ENCODE data around the gene TRPT1.
"Not testable (repeated sequence)": the region's sequence is repeated elsewhere in the genome, so short reads cannot be mapped to it uniquely, and the experiment has no call there.

TRPT1 gene

DNA sequence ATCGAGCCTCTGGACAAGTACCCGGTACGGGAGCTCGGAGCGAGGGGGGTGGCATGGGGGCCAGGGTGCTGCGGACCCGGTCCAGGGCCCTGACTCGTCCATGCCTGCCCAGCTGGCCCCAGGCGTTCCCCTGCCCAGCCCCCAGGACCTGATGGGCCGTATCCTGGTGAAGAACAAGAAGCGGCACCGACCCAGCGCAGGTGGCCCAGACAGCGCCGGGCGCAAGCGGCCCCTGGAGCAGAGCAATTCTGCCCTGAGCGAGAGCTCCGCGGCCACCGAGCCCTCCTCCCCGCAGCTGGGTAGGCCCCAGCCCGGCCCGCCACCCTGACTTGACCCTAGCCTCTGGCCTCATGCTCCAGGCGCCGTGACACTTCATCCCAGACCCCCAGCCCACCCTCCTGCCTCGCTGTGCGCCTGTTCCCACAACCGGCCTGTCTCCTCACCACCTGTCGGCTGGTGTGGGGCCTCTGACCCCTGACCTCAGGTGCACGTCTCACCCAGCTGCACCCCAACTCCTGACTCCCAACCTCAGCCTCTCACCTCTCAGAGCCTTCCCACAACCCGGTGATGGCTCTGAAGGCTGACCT lies 33.1 kb upstream of the TRPT1 start:
- DNase-seq (ENCODE audit: low read depth in 2 of 2): no peak

DNA sequence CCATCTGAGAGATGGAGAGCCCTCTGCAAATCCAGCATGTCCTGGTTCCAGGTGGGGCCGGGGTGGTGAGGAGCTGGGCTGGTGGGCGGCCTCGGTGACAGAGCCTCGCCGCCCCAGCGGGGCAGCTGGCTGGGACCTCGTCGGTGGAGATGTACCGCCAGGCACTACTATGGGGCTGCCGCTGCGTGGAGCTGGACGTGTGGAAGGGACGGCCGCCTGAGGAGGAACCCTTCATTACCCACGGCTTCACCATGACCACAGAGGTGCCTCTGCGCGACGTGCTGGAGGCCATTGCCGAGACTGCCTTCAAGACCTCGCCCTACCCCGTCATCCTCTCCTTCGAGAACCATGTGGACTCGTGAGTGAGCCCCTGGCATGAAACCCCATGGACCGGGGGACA lies 32.4 kb upstream of the TRPT1 start:
- DNase-seq (ENCODE audit: low read depth in 2 of 2): no peak

DNA sequence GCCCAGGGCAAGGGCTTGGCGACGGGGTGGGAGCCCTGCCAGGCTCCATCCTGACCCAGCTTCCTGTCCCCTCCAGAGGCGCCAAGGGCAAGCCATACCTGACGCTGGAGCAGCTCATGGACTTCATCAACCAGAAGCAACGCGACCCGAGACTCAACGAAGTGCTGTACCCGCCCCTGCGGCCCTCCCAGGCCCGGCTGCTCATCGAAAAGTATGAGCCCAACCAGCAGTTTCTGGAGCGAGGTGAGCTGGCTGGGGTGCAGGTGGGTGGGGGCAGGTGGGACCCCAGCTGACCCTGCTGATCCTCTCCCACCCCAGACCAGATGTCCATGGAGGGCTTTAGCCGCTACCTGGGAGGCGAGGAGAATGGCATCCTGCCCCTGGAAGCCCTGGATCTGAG lies 30.3 kb upstream of the TRPT1 start:
- no peak for DNase-seq (ENCODE audit: low read depth in 2 of 2)

DNA sequence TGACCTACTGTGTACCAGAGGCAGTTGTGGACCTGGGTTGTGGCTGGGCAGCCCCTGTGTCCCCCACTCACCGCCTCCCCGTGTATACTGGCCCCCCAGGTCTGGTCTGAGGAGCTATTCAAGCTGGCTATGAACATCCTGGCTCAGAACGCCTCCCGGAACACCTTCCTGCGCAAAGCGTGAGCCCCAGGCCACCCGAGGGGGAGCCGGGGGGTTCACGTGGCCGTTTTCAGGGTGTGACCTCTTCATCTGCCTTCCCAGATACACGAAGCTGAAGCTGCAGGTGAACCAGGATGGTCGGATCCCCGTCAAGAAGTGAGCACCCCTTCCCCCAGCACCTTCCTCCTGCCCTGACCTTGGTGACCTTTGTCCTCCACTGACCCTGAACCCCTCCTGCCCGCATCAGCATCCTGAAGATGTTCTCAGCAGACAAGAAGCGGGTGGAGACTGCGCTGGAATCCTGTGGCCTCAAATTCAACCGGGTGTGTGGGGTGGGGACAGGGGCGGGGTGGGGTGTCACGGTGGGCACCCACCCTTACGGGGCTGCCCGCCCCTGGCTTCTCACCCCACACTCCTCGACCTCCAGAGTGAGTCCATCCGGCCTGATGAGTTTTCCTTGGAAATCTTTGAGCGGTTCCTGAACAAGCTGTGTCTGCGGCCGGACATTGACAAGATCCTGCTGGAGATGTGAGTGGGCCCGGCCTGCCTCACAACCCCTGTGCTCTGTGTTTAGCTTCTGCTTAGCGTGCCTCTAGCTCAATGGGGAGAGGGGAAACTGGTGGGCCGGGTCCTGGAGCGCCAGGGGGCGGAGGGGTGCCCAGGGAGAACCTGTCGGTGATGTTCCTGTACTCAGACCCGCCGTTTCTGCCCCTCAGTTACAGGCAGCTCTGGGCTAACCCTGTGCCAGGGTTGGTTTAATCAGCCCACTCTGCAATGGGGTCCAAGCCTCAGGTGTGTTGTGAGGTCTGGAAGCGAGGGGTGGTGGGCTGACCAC lies 29.4 kb upstream of the TRPT1 start:
- no peak for DNase-seq (ENCODE audit: low read depth in 2 of 2)

DNA sequence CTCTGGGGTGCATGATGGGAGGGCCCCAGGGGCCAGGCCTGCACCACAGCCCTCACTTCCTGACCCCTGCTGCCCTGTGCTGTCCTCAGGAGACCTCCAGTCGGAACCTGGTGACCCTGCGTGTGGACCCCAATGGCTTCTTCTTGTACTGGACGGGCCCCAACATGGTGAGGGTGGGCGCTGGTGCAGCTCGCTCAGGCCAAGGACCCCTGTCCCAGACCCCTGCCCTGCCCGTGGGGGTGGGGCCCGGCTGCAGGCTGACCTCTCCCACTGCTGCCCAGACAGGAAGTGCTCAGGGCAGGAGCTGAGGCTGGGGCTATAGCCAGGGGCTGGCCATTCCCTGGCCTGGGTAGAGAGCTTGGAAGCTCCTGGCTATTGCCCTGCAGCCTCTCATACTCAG lies 28.3 kb upstream of the TRPT1 start:
- no peak for DNase-seq (ENCODE audit: low read depth in 2 of 2)

DNA sequence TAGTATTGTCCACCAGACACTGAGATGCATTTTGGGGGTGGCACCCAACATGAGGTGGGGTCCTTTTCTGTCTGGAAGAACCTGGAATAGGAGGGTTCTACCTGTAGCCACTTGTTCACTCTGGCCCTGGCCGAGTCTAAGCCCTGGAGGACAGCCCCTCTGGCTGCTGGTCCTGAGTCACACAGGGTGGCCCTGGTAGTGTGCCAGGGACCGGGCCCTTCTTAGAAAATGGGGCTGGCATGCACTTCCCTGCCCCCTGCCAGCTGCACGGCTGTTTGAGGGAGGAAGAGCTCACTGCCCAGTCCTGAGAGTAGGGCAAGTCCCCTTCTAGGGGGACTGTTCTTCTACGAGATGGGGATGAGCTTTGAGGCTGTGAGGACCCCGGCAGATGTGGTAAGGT lies 27.5 kb upstream of the TRPT1 start:
- no peak for DNase-seq (ENCODE audit: low read depth in 2 of 2)

DNA sequence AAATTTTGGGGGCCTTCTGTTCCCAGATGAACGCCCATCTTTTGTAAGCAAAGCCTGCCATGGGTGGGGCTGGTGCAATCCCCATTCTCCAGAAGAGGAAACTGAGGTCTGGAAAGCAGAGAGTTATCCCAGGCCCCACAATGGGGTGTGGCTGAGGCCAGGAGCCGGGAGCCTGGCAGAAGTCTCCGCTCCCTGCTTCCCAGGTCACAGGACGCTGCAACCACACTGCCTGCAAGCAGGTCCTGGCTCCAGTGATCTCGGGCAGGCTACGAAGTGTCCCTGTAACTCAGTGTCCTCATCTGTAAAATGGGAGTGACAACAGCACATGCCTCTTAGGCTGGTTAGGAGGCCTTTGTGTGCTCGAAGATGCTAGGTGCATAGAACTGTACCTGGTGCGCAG lies 27.1 kb upstream of the TRPT1 start:
- no peak for DNase-seq (ENCODE audit: low read depth in 2 of 2)

DNA sequence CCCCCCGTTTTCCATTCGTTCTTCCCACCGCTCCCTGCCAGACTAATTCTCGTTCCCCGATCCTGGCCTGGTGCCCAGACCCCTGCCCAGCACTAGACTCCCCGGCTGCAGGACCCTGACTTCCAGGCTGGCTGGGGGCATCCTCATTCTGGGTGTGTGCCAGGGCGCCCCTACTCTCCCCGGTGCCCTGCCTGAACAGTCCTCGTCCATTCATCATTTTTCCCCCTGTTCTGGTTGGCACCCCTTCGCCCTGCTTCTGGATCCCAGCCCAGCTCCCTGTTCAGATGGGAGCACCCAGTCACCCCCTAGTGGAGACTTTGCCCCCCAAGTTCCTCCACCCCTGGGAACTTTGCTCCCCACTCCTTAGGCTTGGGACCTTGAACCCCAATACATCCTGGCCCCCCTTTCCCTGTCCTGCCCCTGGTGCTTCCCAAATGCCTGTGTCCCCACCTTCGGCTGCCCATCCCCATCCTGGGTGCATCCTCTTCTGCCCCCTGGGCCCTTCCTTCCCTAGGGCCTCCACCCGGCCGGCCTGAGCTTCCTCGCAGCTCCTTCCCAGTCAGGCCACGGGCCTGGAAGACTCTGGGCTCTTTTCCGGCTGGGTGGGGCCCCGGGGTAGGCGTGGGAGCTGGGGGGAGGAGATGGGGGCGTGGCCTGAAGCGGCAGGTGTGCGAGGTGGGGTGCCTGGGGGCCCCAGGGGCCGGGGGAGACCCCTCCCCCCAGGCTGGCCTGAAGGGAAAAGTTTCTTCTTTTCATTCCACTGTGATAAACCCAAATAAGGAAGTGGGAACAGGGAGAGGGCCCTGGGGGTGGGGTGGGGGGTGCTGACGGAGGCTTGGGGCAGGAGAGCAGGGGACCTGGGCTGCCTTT lies 26.3 kb upstream of the TRPT1 start:
- DNase-seq (ENCODE audit: low read depth in 2 of 2): no peak

DNA sequence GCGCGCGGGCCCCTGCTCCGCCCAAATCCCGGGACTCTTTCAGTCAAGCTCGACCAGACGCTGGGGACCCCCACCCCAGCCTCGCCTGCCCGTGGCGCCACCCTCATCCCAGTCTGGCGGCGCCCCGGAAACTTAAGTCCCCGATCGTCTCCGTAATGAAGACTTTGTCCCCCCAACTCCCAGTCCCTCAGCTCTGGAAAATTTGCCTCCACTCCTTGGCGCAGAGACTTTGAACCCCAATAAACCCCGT lies 25.7 kb upstream of the TRPT1 start:
- no peak for DNase-seq (ENCODE audit: low read depth in 2 of 2)

DNA sequence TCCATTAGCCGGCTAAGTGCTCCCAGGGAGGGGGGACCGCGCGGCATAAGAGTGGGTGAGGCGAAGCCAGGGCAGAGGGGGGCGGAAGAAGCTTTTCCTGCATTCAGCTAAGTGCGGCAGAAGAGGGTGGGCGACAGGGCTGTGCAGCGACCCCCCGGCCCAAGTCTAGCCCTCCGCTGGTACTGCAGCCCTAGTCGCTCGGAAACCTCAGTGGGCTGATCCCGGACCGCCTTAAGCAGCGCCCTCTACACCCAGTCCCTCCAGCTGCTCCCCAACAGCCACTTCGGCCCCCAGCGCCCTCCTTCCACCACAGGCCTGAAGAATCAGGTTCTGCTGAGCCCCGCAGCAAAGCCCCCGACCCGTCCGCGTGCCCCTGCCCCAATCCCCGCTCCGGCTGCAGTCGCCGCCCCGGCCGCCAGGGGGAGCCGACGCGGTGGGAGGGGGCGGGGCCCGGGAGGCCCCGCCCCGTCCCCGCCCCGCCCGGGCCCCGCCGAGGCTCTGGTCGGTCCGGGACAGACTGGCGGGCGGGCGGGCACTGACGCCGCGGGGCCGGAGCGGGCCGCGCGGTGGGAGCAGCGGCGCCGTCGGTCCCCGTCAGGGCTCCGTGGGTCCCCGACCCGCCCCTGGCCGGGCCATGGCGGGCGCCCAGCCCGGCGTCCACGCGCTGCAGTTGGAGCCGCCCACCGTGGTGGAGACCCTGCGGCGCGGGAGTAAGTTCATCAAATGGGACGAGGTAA lies 25.2 kb upstream of the TRPT1 start, which contains the start of gene PLCB3:
TSS of gene PLCB3 (plus strand) at position 515 of the 737 bp plus-strand sequence. CDS start at position 635, 120 bp downstream.
- no peak for DNase-seq (ENCODE audit: low read depth in 2 of 2)

DNA sequence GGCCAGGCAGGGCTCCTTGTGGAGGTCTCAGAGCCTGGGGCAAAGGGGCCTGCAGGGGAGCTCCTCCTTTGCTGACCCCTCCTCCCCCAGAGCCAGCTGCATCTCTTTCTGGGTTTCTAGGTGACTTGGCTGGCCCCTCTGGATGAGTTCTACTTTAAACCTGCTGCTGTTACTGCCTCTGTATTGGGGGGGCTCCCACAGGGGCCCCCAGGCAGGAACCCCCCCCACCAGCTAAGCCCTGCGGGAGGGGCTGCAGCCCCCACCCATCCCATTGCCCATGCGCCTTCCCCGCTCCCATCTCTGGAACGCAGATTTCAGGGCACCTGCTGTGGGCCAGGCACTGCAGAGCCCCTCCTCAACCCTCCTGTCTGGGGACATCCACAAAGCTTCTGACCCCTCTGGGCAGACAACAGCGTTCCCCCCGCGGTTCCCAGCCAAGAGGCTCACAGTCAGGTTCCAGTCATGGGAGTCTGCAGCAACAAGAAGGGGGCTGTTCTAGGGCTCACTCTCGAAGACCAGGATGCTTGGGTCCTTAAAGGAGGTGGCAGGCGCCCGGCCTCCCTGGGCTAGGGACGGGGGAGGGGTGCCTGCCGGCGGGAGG lies 24.5 kb upstream of the TRPT1 start:
- DNase-seq (ENCODE audit: low read depth in 2 of 2): no peak

DNA sequence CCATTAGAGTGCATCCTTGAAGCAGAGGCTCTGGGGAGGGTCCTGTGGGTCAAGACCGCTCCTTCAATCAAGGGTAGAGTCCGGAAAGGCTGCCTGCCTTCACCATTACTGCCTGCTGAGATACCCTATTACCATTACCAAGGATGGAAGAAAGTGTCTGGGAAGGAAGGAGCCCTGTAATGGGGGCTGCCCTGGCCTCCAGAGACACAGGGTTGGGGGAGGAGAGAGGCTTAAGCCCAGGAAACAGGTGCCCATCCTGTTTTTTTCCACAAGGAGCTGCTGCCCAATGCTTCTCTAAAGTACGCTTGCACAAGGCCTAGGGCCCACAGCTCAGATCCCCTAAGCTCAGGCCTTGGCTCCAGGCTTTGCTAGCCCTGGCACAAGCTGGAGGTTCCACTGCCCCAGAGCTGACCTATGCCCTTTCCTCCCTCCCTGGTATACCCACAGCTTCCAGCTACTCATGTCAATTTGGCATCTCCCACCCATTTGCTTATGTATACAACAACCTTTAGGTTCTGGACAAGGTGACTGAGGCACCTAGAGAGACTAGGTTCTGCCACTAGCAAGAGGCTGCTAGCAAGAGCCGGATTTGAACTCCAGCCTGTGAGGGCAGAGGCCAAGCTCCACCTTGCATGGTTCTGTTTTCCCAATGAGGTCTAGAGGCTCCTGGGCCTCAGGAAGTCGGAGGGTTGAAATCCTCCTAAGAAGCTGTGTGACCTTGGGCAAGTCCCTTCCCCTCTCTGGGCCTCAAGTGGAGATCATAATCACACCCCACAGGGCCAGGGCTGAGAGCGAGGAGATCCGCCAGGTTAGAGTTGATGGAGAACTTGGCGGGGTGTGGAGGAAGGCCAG lies 23.8 kb upstream of the TRPT1 start:
- no peak for DNase-seq (ENCODE audit: low read depth in 2 of 2)

DNA sequence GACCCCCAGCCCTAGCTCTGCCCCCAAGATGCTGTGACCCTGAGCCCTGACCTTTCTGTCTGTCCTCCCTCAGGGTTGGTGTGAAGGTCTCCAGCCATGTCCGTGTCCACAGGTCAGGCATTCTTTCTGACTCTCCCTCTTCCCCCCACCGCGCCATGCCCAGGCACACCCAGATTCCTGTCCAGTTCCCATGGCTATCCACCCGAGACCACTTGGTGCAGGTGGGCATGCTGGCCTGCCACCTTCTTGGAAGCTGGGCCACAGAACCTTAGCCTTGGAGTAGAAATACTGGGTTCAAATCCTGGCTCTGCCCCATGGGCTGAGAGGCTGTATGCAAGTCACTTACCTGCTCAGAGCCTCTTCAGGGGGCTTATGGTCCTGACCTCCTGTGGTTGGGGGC lies 23.1 kb upstream of the TRPT1 start:
- DNase-seq (ENCODE audit: low read depth in 2 of 2): no peak

DNA sequence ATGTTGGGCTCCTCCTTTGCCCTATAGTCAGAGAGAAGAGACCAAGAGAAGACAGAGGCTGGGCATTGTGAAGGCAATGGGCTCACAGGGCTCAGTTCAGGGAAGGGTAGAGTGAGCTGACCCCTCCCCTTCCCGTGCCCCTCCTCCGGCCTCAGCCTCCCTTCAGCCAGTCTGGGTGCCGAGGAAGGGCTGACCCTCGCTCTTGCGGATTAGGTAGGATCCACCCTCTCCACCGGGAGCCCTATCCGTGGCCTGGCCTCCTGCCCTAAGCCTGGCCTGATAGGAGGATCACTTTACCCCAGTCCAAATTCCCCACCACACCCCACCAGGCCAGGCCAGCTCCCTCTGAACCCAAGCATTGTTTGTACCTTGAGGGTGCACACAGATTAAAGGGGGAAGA lies 22.6 kb upstream of the TRPT1 start:
- no peak for DNase-seq (ENCODE audit: low read depth in 2 of 2)

DNA sequence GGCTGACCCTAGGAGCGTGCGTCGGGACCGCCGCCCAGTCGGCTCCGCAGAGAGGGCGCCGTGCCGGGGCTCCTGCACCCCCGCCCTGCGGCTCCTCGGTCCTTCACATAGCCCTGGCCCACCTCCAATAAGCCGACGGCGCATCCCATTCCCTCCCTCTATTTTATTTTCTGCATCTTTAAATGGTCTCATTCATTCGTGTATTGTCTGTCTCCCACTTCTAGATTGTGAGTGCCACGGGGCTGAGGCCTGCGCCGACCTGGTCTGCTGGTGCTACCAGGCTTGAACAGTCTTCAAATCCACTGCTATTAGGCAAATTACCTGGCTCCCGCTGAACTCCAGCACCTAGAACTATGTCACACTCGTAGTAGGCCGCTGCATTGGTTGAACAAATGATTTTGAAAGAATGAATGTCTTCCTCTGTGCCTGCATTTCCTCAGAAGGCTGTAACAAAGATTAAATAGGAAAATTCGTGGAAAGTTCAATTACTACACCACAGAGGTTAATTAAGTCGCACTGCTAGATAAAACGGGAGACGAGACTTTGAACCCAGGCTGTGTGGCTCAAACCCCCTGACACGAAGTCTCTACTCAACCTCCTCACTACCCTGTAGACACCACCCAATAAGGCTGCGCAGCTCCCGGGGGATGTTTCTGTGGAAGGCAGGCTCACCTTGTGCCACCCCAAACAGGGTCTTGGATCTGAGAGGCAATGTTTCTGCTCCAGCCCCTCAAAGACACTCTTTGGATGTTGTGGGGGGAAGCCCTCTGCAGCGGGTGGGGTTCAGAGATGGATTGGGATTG lies 21.9 kb upstream of the TRPT1 start:
- DNase-seq (ENCODE audit: low read depth in 2 of 2): no peak

DNA sequence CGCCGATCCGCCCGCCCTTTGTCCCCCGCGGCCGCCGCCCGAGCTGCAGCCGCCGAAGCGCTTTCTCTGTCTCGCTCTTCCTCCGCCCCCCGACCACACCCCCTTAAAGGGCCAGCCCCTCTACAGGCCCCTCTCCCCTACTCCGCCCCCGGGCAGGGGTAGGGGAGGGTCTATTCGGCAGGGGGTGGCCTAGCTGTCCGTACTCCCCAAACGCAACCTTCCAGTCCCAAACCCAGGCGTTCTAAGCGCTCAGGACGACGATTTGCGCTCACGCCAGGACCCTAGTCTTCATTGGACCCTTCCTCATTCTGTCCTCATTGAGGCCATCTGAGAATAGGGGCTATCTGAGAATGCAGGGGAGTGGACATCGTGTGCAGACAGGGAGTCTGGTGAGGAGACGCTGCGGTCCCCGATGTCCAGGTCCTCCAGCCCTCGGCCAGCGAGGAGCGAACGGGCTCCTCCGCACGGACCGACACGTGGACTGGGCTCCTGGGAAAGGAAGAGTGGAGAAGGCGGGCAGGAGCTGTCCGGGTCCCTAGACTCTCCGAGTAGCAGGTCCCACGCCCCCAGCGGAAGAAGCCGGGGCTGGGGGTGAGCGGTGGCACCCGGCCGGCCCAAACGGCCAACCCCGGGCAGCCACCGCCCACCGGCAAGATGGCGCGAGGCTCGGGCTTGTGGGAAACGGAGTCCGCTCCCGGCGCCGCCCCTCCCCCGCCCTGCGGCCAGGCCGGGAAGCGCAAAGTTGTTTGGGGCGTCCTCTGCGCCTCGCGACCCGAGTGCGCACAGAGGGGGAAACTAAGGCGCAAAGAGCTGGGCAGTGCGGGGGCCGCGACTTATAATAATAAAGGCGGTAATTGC lies 21.1 kb upstream of the TRPT1 start, which contains the start of gene PPP1R14B:
TSS of gene PPP1R14B (minus strand) at position 73 of the 858 bp plus-strand sequence. CDS start 270 bp downstream, outside the sequence.
- peak; percentile 59 to 66 for DNase-seq (ENCODE audit: low read depth in 2 of 2)

DNA sequence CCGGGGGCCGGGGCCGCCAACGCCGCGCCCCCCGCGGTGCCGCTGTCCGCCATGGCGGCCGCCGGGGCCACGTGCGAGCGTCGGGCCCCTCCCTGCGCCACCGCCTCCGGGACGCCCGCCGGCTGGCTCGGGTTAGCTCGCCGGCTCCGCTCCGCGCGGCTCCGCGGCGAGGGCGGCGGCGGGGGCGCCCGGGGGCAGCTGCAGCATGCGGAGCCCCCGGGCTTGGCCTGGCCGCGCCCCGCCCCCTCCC lies 20.6 kb upstream of the TRPT1 start:
- DNase-seq (ENCODE audit: low read depth in 2 of 2): not testable (repeated sequence)

DNA sequence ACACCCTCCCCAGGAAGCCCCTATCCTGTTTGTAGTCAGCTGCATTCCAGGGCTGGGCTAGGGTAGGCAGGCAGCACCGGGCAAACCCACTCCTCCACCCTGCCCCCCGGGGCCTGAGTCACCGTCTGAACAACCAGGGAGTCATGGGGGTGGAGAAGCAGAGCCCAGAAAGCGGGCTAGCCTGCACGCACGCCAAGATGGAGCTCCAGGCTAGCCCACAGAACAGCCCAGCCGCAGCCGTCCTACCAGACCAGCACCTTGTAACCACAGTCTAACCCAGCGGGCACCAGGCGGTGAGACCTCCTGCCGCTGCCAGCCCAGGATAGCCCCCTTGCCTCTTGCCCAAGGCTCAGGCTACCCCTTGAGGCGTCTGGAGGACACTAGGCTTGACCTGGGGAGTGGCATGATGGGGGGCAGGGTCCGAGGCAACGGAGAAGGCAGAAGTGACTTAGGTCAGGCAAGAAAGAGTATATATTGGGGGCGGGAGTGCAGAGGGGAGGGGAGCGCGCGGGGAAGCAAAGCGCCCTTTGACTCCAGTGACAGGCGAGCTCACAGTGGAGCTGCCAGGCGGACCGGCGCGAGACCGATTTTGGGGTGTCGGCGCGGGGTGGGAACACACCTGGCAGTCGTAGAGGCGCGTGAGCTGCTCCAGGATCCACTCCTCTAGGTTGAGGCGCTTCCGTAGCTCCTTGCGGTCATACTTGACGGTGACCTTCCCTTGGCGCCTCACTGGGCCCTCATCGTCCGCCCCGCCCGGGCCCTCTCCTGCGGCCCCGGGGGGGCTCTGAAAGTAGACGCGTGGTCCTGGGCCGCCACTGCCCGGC lies 20.0 kb upstream of the TRPT1 start:
- DNase-seq (ENCODE audit: low read depth in 2 of 2): peak; percentile 72 to 74
